ENCODE data around the gene RBM15B. TPM values are rescaled to one million over a fixed set of nuclear protein-coding genes. Genes with fewer than 3 reads are reported as not detected.

The RBM15B gene
- polyA plus RNA-seq, 2 of the 4 experiments (the other 2 are of a cell fraction), result 7.9 to 17.0 TPM

DNA sequence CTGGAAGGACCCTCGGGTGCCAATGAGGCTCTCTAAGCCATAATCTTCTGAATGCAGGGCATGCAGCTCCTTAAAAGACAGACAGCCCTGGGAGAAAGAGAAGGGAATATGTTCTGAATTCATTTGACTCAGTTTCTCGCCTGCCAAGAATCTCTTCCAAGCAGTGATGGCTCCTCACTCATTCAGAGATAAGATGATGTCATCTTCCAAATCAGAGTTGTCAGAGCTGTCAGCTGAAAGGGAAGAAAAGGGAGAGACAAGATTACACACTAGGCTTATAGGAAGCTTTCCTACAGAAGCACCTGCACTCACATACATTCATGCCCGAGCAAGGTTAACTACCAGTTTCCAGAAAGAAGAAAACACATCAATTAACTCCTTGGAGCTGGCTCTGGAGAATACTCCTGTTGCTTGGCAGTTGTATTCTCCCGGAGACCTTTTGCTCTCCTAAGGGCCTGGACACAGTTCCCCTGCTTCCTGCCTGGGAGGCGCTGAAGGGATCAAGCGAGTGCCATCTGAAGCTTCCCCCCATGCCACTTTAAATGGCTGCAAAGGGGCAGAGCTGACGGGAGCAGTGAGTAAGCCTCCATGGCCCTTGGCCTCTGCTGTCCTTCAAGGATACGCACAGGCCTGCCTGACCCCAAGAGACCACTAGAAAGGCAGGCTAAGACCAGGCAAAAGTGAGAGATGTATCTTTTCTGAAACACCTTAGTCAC, 7.7 kb downstream of the RBM15B start:
- no peak overlapping the region for H3K27ac ChIP-seq
- no peak overlapping the region for H3K4me2 ChIP-seq
- no peak for FAIRE-seq
- no peak overlapping the region for H3K4me3 ChIP-seq
- ChIA-PET POLR2A (no interaction called here), CTCF (interaction anchor here (1.1 to 2.5 kb wide), 2 partner anchors 9 to 283 kb away, joined by 3 to 14 read pairs; no protein-coding TSS in a partner anchor)
- peaks cover under 1% of the 10 kb centered on the region; the same call in 1 of the 3 replicates for H3K4me1 ChIP-seq
- TF ChIP-seq SREBF2 (IDR thresholded peaks at IDR 0.05), result no peak
- TF ChIP-seq GATA3 (IDR thresholded peaks at IDR 0.05; ENCODE audit: borderline replicate concordance), result no peak
- no peak for TF ChIP-seq HOXB13 (CRISPR knock-in tag; IDR thresholded peaks at IDR 0.05; ENCODE audit: low read depth)
- no peak for TF ChIP-seq POLR2AphosphoS2 (conservative IDR thresholded peaks at IDR 0.05; ENCODE audit: low read length)
- TF ChIP-seq NFE2L2 (conservative IDR thresholded peaks at IDR 0.05; ENCODE audit: low read length), result no peak
- no peak for TF ChIP-seq TP53 (CRISPR knock-in tag; IDR thresholded peaks at IDR 0.05)
- TF ChIP-seq, protein P1, sequence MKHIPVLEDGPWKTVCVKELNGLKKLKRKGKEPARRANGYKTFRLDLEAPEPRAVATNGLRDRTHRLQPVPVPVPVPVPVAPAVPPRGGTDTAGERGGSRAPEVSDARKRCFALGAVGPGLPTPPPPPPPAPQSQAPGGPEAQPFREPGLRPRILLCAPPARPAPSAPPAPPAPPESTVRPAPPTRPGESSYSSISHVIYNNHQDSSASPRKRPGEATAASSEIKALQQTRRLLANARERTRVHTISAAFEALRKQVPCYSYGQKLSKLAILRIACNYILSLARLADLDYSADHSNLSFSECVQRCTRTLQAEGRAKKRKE (CRISPR knock-in tag; IDR thresholded peaks at IDR 0.05; ENCODE audit: low read depth), result no peak
- TF ChIP-seq RAD21 (conservative IDR thresholded peaks at IDR 0.05 in 1 of 2, IDR thresholded peaks at IDR 0.05 in 1 of 2), result no peak
- TF ChIP-seq NPAS2 (CRISPR knock-in tag; IDR thresholded peaks at IDR 0.05; ENCODE audit: borderline replicate concordance), result no peak
- TF ChIP-seq FOXS1 (CRISPR knock-in tag; IDR thresholded peaks at IDR 0.05), result no peak
- no peak for TF ChIP-seq ZNF302 (CRISPR knock-in tag; IDR thresholded peaks at IDR 0.05)
- TF ChIP-seq, protein P2, sequence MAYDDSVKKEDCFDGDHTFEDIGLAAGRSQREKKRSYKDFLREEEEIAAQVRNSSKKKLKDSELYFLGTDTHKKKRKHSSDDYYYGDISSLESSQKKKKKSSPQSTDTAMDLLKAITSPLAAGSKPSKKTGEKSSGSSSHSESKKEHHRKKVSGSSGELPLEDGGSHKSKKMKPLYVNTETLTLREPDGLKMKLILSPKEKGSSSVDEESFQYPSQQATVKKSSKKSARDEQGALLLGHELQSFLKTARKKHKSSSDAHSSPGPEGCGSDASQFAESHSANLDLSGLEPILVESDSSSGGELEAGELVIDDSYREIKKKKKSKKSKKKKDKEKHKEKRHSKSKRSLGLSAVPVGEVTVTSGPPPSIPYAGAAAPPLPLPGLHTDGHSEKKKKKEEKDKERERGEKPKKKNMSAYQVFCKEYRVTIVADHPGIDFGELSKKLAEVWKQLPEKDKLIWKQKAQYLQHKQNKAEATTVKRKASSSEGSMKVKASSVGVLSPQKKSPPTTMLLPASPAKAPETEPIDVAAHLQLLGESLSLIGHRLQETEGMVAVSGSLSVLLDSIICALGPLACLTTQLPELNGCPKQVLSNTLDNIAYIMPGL (CRISPR knock-in tag; IDR thresholded peaks at IDR 0.05; ENCODE audit: borderline replicate concordance), result no peak
- TF ChIP-seq RCOR1 (IDR thresholded peaks at IDR 0.05; ENCODE audit: low read depth, low read length), result no peak
- TF ChIP-seq, protein P3, sequence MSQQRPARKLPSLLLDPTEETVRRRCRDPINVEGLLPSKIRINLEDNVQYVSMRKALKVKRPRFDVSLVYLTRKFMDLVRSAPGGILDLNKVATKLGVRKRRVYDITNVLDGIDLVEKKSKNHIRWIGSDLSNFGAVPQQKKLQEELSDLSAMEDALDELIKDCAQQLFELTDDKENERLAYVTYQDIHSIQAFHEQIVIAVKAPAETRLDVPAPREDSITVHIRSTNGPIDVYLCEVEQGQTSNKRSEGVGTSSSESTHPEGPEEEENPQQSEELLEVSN (IDR thresholded peaks at IDR 0.05; ENCODE audit: borderline replicate concordance, low read depth), result no peak
- WGBS (ENCODE audit: missing lambda C conversion rate), result 83% methylated on average over 8 of the region's 8 CpGs
- no peak for DNase-seq (ENCODE audit: low read depth in 1 of 2, low spot score in 1 of 2)
- H3K9me3 ChIP-seq, result no peaks in the 10 kb centered on the region
- no peak for ATAC-seq

DNA sequence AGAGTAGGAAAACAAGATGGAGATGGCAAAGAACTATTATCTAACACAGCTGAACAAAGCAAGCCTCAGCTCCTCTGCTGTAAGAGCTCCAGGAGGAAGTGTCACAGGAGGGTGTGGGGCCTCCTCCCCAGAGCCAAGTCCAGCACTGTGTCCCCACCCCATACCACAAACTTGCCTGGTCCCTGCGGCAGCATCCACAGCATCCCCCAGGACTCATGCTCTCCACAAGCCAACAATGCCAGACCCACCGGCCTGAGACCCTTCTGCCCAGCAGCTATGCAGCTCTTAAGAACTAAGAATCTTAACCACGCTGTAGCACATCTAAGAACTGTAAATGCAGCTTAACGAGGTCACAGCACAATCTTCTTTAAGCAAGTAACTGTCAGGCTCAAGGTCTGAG, 9.1 kb downstream of the RBM15B start:
- 98% methylated on average over 4 of the region's 4 CpGs for WGBS (ENCODE audit: missing lambda C conversion rate)
- FAIRE-seq (no peak), DNase-seq (ENCODE audit: low read depth in 1 of 2, low spot score in 1 of 2) (no peak), ATAC-seq (no peak)
- Histone ChIP-seq H3K4me2 (no peak overlapping the region), H3K4me1 (no peaks in the 10 kb centered on the region), H3K27ac (no peak overlapping the region), H3K9me3 (no peaks in the 10 kb centered on the region), H3K4me3 (no peak overlapping the region)
- POLR2A ChIA-PET, result no interaction called here
- CTCF ChIA-PET, result interaction anchor here (2.5 kb wide), 1 partner anchor 11 kb away, joined by 14 read pairs; no protein-coding TSS in a partner anchor
- TF ChIP-seq CHD4 (IDR thresholded peaks at IDR 0.05; ENCODE audit: borderline replicate concordance) (no peak), CEBPB (IDR thresholded peaks at IDR 0.05) (no peak), RNF2 (IDR thresholded peaks at IDR 0.05; ENCODE audit: borderline replicate concordance, low read depth) (no peak), NPAS2 (CRISPR knock-in tag; IDR thresholded peaks at IDR 0.05; ENCODE audit: borderline replicate concordance) (no peak), SMC3 (IDR thresholded peaks at IDR 0.05) (no peak), NR3C1 (IDR thresholded peaks at IDR 0.05) (no peak), NFE2L2 (conservative IDR thresholded peaks at IDR 0.05; ENCODE audit: low read length) (no peak), JUN (IDR thresholded peaks at IDR 0.05) (no peak), RFX5 (IDR thresholded peaks at IDR 0.05) (no peak), HOXB13 (CRISPR knock-in tag; IDR thresholded peaks at IDR 0.05; ENCODE audit: low read depth) (no peak), TFCP2L1 (CRISPR knock-in tag; IDR thresholded peaks at IDR 0.05) (no peak), CBX8 (IDR thresholded peaks at IDR 0.05) (no peak), BHLHE40 (IDR thresholded peaks at IDR 0.05; ENCODE audit: low read depth, low read length) (no peak)
- TF ChIP-seq, protein P4, sequence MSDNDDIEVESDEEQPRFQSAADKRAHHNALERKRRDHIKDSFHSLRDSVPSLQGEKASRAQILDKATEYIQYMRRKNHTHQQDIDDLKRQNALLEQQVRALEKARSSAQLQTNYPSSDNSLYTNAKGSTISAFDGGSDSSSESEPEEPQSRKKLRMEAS (IDR thresholded peaks at IDR 0.05), result no peak
- TF ChIP-seq, protein P5, sequence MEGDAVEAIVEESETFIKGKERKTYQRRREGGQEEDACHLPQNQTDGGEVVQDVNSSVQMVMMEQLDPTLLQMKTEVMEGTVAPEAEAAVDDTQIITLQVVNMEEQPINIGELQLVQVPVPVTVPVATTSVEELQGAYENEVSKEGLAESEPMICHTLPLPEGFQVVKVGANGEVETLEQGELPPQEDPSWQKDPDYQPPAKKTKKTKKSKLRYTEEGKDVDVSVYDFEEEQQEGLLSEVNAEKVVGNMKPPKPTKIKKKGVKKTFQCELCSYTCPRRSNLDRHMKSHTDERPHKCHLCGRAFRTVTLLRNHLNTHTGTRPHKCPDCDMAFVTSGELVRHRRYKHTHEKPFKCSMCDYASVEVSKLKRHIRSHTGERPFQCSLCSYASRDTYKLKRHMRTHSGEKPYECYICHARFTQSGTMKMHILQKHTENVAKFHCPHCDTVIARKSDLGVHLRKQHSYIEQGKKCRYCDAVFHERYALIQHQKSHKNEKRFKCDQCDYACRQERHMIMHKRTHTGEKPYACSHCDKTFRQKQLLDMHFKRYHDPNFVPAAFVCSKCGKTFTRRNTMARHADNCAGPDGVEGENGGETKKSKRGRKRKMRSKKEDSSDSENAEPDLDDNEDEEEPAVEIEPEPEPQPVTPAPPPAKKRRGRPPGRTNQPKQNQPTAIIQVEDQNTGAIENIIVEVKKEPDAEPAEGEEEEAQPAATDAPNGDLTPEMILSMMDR (IDR thresholded peaks at IDR 0.05), result no peak

Measured in A549 (cell line).